ENCODE measurements around the gene OSBP2.

- TF ChIP-seq EZH2phosphoT487 (IDR thresholded peaks at IDR 0.05) (no peak), CTCF (IDR thresholded peaks at IDR 0.05) (no peak), EZH2 (IDR thresholded peaks at IDR 0.05) (no peak)
Measured at GRCh38 chr22:30906946-30907345, 212.3 kb downstream of the OSBP2 start.

Data from neural progenitor cell (in vitro differentiated cells).